Measurements from ENCODE around the gene GRK1. TPM values are rescaled to one million over a fixed set of nuclear protein-coding genes. Genes with fewer than 3 reads are reported as not detected.

GRK1 gene
- total and polyA plus RNA-seq, 2 experiments from 2014 or later: not detected

DNA sequence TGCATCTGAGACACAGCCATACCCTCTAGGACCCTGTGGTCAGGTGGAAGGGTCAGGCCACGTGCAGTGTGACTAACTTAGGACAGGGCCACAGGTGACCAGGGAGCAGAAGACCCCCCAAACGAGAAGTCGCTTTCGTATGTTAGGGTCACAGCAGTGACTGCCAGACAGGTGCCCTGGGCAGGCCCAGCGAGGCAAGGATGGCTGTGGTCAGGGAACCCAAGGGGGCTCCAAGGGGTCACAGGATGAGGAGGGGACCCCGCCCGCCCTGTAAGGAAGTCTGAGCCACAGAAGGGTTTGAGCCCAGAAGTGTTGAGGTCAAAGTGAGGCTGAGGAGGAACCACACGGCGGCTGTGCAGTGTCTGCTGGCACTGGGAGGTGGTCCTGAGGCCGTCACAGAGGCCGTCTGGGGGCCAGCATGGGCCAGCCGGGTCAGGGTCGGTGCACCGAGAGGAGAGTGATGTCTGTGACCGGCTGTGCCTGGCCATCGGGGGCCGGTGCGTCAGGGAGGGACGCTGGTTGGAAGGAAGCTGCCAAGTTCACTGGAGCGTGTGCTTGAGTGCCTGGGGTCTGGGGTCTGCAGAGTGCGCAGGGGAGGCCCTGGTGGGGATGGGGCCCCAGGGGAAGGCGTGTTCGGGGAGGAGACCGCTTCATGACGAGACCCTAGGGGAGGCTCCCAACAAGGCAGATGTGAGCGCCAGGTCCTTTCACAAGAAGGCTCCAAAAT is 67.2 kb downstream of the GRK1 start:
- Mint-ChIP-seq H3K27me3 (ENCODE audit: insufficient read depth, low read depth, poor library complexity) (peaks cover 20% of the 10 kb centered on the region), H3K4me3 (no peak overlapping the region), H3K4me1 (no peaks in the 10 kb centered on the region), H3K36me3 (ENCODE audit: low read depth) (peaks cover 6% of the 10 kb centered on the region; the same call in 1 of the 3 replicates), H3K9me3 (peaks cover 25% of the 10 kb centered on the region), H3K27ac (no peak overlapping the region)
- no peaks in the 10 kb centered on the region for H4K20me1 ChIP-seq (replicated peaks; ENCODE audit: insufficient read depth)
- H3K27me3 ChIP-seq (ENCODE audit: insufficient read depth): no peaks in the 10 kb centered on the region
- no peak overlapping the region for H3K4me3 ChIP-seq
- H3K4me2 ChIP-seq: no peak overlapping the region
- H3K4me1 ChIP-seq (ENCODE audit: insufficient read depth): no peaks in the 10 kb centered on the region
- DNase-seq (ENCODE audit: low spot score) (no peak), ATAC-seq (no peak)
- H3F3A ChIP-seq (replicated peaks; ENCODE audit: low read depth): peaks cover 13% of the 10 kb centered on the region
- H3K9me2 ChIP-seq (ENCODE audit: insufficient read depth): no peaks in the 10 kb centered on the region
- no peaks in the 10 kb centered on the region for H3K79me2 ChIP-seq (replicated peaks; ENCODE audit: insufficient read depth)
- no peak overlapping the region for H2AFZ ChIP-seq
- H3K27ac ChIP-seq (ENCODE audit: low read depth): no peak overlapping the region
- no peaks in the 10 kb centered on the region for H3K36me3 ChIP-seq (ENCODE audit: insufficient read depth)
- TF ChIP-seq EZH2phosphoT487 (IDR thresholded peaks at IDR 0.05; ENCODE audit: unreplicated experiment): no peak
- no peak for TF ChIP-seq ZNF114 (CRISPR knock-in tag; IDR thresholded peaks at IDR 0.05)
- no peak for TF ChIP-seq JUNB (IDR thresholded peaks at IDR 0.05; ENCODE audit: unreplicated experiment)
- TF ChIP-seq POLR2AphosphoS5 (IDR thresholded peaks at IDR 0.05; ENCODE audit: low read depth): no peak
- TF ChIP-seq, protein P1, sequence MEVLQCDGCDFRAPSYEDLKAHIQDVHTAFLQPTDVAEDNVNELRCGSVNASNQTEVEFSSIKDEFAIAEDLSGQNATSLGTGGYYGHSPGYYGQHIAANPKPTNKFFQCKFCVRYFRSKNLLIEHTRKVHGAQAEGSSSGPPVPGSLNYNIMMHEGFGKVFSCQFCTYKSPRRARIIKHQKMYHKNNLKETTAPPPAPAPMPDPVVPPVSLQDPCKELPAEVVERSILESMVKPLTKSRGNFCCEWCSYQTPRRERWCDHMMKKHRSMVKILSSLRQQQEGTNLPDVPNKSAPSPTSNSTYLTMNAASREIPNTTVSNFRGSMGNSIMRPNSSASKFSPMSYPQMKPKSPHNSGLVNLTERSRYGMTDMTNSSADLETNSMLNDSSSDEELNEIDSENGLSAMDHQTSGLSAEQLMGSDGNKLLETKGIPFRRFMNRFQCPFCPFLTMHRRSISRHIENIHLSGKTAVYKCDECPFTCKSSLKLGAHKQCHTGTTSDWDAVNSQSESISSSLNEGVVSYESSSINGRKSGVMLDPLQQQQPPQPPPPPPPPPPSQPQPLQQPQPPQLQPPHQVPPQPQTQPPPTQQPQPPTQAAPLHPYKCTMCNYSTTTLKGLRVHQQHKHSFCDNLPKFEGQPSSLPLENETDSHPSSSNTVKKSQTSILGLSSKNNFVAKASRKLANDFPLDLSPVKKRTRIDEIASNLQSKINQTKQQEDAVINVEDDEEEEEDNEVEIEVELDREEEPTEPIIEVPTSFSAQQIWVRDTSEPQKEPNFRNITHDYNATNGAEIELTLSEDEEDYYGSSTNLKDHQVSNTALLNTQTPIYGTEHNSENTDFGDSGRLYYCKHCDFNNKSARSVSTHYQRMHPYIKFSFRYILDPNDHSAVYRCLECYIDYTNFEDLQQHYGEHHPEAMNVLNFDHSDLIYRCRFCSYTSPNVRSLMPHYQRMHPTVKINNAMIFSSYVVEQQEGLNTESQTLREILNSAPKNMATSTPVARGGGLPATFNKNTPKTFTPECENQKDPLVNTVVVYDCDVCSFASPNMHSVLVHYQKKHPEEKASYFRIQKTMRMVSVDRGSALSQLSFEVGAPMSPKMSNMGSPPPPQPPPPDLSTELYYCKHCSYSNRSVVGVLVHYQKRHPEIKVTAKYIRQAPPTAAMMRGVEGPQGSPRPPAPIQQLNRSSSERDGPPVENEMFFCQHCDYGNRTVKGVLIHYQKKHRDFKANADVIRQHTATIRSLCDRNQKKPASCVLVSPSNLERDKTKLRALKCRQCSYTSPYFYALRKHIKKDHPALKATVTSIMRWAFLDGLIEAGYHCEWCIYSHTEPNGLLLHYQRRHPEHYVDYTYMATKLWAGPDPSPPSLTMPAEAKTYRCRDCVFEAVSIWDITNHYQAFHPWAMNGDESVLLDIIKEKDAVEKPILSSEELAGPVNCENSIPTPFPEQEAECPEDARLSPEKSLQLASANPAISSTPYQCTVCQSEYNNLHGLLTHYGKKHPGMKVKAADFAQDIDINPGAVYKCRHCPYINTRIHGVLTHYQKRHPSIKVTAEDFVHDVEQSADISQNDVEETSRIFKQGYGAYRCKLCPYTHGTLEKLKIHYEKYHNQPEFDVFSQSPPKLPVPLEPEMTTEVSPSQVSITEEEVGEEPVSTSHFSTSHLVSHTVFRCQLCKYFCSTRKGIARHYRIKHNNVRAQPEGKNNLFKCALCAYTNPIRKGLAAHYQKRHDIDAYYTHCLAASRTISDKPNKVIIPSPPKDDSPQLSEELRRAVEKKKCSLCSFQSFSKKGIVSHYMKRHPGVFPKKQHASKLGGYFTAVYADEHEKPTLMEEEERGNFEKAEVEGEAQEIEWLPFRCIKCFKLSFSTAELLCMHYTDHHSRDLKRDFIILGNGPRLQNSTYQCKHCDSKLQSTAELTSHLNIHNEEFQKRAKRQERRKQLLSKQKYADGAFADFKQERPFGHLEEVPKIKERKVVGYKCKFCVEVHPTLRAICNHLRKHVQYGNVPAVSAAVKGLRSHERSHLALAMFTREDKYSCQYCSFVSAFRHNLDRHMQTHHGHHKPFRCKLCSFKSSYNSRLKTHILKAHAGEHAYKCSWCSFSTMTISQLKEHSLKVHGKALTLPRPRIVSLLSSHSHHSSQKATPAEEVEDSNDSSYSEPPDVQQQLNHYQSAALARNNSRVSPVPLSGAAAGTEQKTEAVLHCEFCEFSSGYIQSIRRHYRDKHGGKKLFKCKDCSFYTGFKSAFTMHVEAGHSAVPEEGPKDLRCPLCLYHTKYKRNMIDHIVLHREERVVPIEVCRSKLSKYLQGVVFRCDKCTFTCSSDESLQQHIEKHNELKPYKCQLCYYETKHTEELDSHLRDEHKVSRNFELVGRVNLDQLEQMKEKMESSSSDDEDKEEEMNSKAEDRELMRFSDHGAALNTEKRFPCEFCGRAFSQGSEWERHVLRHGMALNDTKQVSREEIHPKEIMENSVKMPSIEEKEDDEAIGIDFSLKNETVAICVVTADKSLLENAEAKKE (CRISPR knock-in tag; IDR thresholded peaks at IDR 0.05): no peak
- TF ChIP-seq, protein P2, sequence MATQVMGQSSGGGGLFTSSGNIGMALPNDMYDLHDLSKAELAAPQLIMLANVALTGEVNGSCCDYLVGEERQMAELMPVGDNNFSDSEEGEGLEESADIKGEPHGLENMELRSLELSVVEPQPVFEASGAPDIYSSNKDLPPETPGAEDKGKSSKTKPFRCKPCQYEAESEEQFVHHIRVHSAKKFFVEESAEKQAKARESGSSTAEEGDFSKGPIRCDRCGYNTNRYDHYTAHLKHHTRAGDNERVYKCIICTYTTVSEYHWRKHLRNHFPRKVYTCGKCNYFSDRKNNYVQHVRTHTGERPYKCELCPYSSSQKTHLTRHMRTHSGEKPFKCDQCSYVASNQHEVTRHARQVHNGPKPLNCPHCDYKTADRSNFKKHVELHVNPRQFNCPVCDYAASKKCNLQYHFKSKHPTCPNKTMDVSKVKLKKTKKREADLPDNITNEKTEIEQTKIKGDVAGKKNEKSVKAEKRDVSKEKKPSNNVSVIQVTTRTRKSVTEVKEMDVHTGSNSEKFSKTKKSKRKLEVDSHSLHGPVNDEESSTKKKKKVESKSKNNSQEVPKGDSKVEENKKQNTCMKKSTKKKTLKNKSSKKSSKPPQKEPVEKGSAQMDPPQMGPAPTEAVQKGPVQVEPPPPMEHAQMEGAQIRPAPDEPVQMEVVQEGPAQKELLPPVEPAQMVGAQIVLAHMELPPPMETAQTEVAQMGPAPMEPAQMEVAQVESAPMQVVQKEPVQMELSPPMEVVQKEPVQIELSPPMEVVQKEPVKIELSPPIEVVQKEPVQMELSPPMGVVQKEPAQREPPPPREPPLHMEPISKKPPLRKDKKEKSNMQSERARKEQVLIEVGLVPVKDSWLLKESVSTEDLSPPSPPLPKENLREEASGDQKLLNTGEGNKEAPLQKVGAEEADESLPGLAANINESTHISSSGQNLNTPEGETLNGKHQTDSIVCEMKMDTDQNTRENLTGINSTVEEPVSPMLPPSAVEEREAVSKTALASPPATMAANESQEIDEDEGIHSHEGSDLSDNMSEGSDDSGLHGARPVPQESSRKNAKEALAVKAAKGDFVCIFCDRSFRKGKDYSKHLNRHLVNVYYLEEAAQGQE (IDR thresholded peaks at IDR 0.05; ENCODE audit: unreplicated experiment): no peak
- no peak for TF ChIP-seq NANOG (IDR thresholded peaks at IDR 0.05; ENCODE audit: borderline replicate concordance)
- TF ChIP-seq CREB1 (CRISPR knock-in tag; IDR thresholded peaks at IDR 0.05; ENCODE audit: low read depth): no peak
- no peak for TF ChIP-seq CTCF (conservative IDR thresholded peaks at IDR 0.05; ENCODE audit: low read depth in 2 of 2)

Data from GM23338 (cell line).